ENCODE results near the gene NLRP14. TPM values are rescaled to one million over a fixed set of nuclear protein-coding genes. Genes with fewer than 3 reads are reported as not detected.

The NLRP14 gene
- total RNA-seq, 3 donors from 2014 or later = under 0.01 to 0.29 (median 0.16) TPM

- Histone ChIP-seq H3K27me3 (no peaks in the 10 kb centered on the region), H3K27ac (no peak overlapping the region), H3K9me3 (no peaks in the 10 kb centered on the region), H3K4me1 (no peaks in the 10 kb centered on the region), H3K36me3 (no peaks in the 10 kb centered on the region), H3K4me3 (no peak overlapping the region)
- intact Hi-C loops (cut with DNase I; ENCODE audit: low total_unique reads) = no loop called here
- no peak for TF ChIP-seq CTCF (IDR thresholded peaks at IDR 0.05)
- TF ChIP-seq POLR2A (IDR thresholded peaks at IDR 0.05) = no peak
- no peak for TF ChIP-seq POLR2AphosphoS5 (IDR thresholded peaks at IDR 0.05)
- no peak for DNase-seq (ENCODE audit: low spot score in 2 of 2)
These were observed 6.2 kb upstream of the NLRP14 start for GRCh38 chr11:7014118-7014517.

- intact Hi-C loops (cut with DNase I; ENCODE audit: low total_unique reads) = no loop called here
- TF ChIP-seq POLR2AphosphoS5 (IDR thresholded peaks at IDR 0.05) (no peak), POLR2A (IDR thresholded peaks at IDR 0.05) (no peak), CTCF (IDR thresholded peaks at IDR 0.05) (no peak)
- Histone ChIP-seq H3K4me3 (no peak overlapping the region), H3K36me3 (no peaks in the 10 kb centered on the region), H3K27me3 (no peaks in the 10 kb centered on the region), H3K4me1 (no peaks in the 10 kb centered on the region), H3K27ac (no peak overlapping the region), H3K9me3 (no peaks in the 10 kb centered on the region)
- no peak for DNase-seq (ENCODE audit: low spot score in 2 of 2)
These were observed 4.3 kb upstream of the NLRP14 start for GRCh38 chr11:7016011-7016410.

GRCh38 chr11:7019500-7020182 lies 638 bp upstream of the NLRP14 start:
- no peak for DNase-seq (ENCODE audit: low spot score in 2 of 2)
- intact Hi-C loops (cut with DNase I; ENCODE audit: low total_unique reads) = no loop called here
- H3K4me1 ChIP-seq = no peaks in the 10 kb centered on the region

GRCh38 chr11:7021318-7021717 lies 1.0 kb downstream of the NLRP14 start:
- H3K36me3 ChIP-seq = no peaks in the 10 kb centered on the region
- no peaks in the 10 kb centered on the region for H3K27me3 ChIP-seq
- no peak for DNase-seq (ENCODE audit: low spot score in 2 of 2)
- TF ChIP-seq CTCF (IDR thresholded peaks at IDR 0.05) (no peak), POLR2A (IDR thresholded peaks at IDR 0.05) (no peak), POLR2AphosphoS5 (IDR thresholded peaks at IDR 0.05) (no peak)
- H3K9me3 ChIP-seq = no peaks in the 10 kb centered on the region
- intact Hi-C loops (cut with DNase I; ENCODE audit: low total_unique reads) = no loop called here
- H3K27ac ChIP-seq = no peak overlapping the region
- H3K4me1 ChIP-seq = no peaks in the 10 kb centered on the region
- no peak overlapping the region for H3K4me3 ChIP-seq

More at GRCh38 chr11:7019500-7020182, 638 bp upstream of the NLRP14 start:
- H3K27me3 ChIP-seq = no peaks in the 10 kb centered on the region
- H3K27ac ChIP-seq = peak overlapping the region; percentile 74 to 80
- H3K9me3 ChIP-seq = no peaks in the 10 kb centered on the region
- H3K36me3 ChIP-seq = no peaks in the 10 kb centered on the region
- TF ChIP-seq CTCF (IDR thresholded peaks at IDR 0.05) (no peak), POLR2AphosphoS5 (IDR thresholded peaks at IDR 0.05) (no peak), POLR2A (IDR thresholded peaks at IDR 0.05) (no peak)
- H3K4me3 ChIP-seq = peak overlapping the region; percentile 60 to 71 (median 68)

- intact Hi-C loops (cut with DNase I; ENCODE audit: low total_unique reads) = no loop called here
- Histone ChIP-seq H3K4me3 (no peak overlapping the region), H3K27me3 (no peaks in the 10 kb centered on the region), H3K27ac (no peak overlapping the region), H3K36me3 (no peaks in the 10 kb centered on the region), H3K4me1 (no peaks in the 10 kb centered on the region), H3K9me3 (no peaks in the 10 kb centered on the region)
- TF ChIP-seq CTCF (IDR thresholded peaks at IDR 0.05) (no peak), POLR2AphosphoS5 (IDR thresholded peaks at IDR 0.05) (no peak), POLR2A (IDR thresholded peaks at IDR 0.05) (no peak)
- no peak for DNase-seq (ENCODE audit: low spot score in 2 of 2)
These were observed 7.9 kb downstream of the NLRP14 start for GRCh38 chr11:7028141-7028540.

All from breast epithelium (tissue), 4 donors.